ENCODE results near the gene ZNF701.

DNA sequence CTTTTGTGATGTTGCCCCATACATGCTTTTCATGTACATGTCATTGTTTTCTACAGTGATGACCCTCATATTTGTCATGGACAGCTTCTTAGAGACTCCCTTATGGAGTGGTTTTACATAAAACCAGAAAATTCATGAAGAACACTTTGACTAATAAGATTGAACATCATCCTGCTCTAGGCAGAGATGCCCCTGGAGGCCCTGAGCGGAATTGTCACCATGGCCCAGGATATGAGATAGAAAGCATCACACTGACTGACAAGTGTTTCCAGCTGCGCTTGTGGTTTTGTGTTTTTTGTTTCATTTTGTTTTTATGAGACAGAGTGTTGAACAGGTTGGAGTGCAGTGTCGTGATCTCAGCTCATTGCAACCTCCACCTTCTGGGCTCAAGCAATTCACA lies 22.2 kb downstream of the ZNF701 start:
- no peak for TF ChIP-seq POLR2A (IDR thresholded peaks at IDR 0.05)
- TF ChIP-seq, protein P1, sequence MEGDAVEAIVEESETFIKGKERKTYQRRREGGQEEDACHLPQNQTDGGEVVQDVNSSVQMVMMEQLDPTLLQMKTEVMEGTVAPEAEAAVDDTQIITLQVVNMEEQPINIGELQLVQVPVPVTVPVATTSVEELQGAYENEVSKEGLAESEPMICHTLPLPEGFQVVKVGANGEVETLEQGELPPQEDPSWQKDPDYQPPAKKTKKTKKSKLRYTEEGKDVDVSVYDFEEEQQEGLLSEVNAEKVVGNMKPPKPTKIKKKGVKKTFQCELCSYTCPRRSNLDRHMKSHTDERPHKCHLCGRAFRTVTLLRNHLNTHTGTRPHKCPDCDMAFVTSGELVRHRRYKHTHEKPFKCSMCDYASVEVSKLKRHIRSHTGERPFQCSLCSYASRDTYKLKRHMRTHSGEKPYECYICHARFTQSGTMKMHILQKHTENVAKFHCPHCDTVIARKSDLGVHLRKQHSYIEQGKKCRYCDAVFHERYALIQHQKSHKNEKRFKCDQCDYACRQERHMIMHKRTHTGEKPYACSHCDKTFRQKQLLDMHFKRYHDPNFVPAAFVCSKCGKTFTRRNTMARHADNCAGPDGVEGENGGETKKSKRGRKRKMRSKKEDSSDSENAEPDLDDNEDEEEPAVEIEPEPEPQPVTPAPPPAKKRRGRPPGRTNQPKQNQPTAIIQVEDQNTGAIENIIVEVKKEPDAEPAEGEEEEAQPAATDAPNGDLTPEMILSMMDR (IDR thresholded peaks at IDR 0.05), result no peak
